ENCODE results near the gene AQP3. TPM values are rescaled to one million over a fixed set of nuclear protein-coding genes. Genes with fewer than 3 reads are reported as not detected.

AQP3 gene
- total and polyA plus RNA-seq, 2 experiments from 2014 or later, result 0.29 TPM; not detected in 1

- no peak overlapping the region for H3K27ac ChIP-seq
- H3K27me3 ChIP-seq (replicated peaks; ENCODE audit: insufficient read depth), result no peaks in the 10 kb centered on the region; the same call in 1 of the 2 replicates
- H3K4me1 ChIP-seq (ENCODE audit: insufficient read depth), result peaks cover 15% of the 10 kb centered on the region
- no peak overlapping the region for H3K4me3 ChIP-seq
- TF ChIP-seq EZH2 (IDR thresholded peaks at IDR 0.05; ENCODE audit: insufficient read depth, poor library complexity, severe bottlenecking) (no peak), EZH2phosphoT487 (IDR thresholded peaks at IDR 0.05; ENCODE audit: insufficient read depth, low read depth) (no peak)
- H3K4me2 ChIP-seq (ENCODE audit: unreplicated experiment), result no peak overlapping the region
- in situ Hi-C loops (cut with MboI), result no loop called here
- no peaks in the 10 kb centered on the region for H3K36me3 ChIP-seq (ENCODE audit: low read depth)
- no peak overlapping the region for H3K9ac ChIP-seq
- H3K9me2 ChIP-seq (ENCODE audit: insufficient read depth), result no peaks in the 10 kb centered on the region
- H2AFZ ChIP-seq, result no peak overlapping the region
- H3K9me3 ChIP-seq (ENCODE audit: low read depth), result no peaks in the 10 kb centered on the region
- no peaks in the 10 kb centered on the region for H3F3A ChIP-seq (ENCODE audit: insufficient read depth)
- no peaks in the 10 kb centered on the region for H4K20me1 ChIP-seq (ENCODE audit: insufficient read depth)
- 80% methylated on average over 10 of the region's 10 CpGs for WGBS, 2 experiments (ENCODE audit: low coverage in 1 of 2, low lambda C conversion rate in 2 of 2, missing lambda C conversion rate in 2 of 2)
- H3K79me2 ChIP-seq (ENCODE audit: insufficient read depth), result no peaks in the 10 kb centered on the region
- DNase-seq, result no peak
Measured at GRCh38 chr9:33443464-33444154, 3.8 kb downstream of the AQP3 start.

GRCh38 chr9:33443047-33443446, 4.3 kb downstream of the AQP3 start:
- no peak for TF ChIP-seq EZH2 (IDR thresholded peaks at IDR 0.05; ENCODE audit: insufficient read depth, poor library complexity, severe bottlenecking)
- TF ChIP-seq EZH2phosphoT487 (IDR thresholded peaks at IDR 0.05; ENCODE audit: insufficient read depth, low read depth), result no peak
- no peak for DNase-seq
- 86 to 90% methylated on average over 5 to 9 of the region's 9 CpGs for WGBS, 2 experiments (ENCODE audit: low coverage in 1 of 2, low lambda C conversion rate in 2 of 2, missing lambda C conversion rate in 2 of 2)

DNA sequence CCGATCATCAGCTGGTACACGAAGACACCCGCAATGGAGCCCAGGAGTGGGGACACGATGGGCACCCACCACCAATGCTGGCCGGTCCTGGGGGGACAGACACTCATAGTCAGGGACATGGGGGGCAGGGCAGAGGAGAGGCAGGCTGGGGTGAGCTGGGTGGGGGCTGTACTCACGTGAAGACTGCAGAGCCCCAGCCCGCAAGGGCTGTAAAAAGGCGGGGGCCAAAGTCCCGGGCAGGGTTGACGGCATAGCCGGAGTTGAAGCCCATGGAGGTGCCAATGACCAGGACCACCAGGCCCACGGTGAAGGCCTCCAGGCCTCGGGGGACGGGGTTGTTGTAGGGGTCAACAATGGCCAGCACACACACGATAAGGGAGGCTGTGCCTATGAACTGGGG, 5.3 kb downstream of the AQP3 start:
- in situ Hi-C loops (cut with MboI), result no loop called here
- 87 to 88% methylated on average over 15 of the region's 15 CpGs for WGBS, 2 experiments (ENCODE audit: low coverage in 1 of 2, low lambda C conversion rate in 2 of 2, missing lambda C conversion rate in 2 of 2)

More at GRCh38 chr9:33443047-33443446, 4.3 kb downstream of the AQP3 start:
- H3K36me3 ChIP-seq (ENCODE audit: low read depth), result no peaks in the 10 kb centered on the region
- H4K20me1 ChIP-seq (ENCODE audit: insufficient read depth), result no peaks in the 10 kb centered on the region
- H3K79me2 ChIP-seq (ENCODE audit: insufficient read depth), result no peaks in the 10 kb centered on the region
- H2AFZ ChIP-seq, result no peak overlapping the region
- no peaks in the 10 kb centered on the region for H3K9me2 ChIP-seq (ENCODE audit: insufficient read depth)
- no peak overlapping the region for H3K27ac ChIP-seq
- in situ Hi-C loops (cut with MboI), result no loop called here
- no peaks in the 10 kb centered on the region; the same call in 1 of the 2 replicates for H3K27me3 ChIP-seq (replicated peaks; ENCODE audit: insufficient read depth)
- H3K4me3 ChIP-seq, result no peak overlapping the region
- no peaks in the 10 kb centered on the region for H3K9me3 ChIP-seq (ENCODE audit: low read depth)
- H3K9ac ChIP-seq, result no peak overlapping the region
- no peak overlapping the region for H3K4me2 ChIP-seq (ENCODE audit: unreplicated experiment)
- no peaks in the 10 kb centered on the region for H3F3A ChIP-seq (ENCODE audit: insufficient read depth)
- H3K4me1 ChIP-seq (ENCODE audit: insufficient read depth), result peaks cover 15% of the 10 kb centered on the region

DNA sequence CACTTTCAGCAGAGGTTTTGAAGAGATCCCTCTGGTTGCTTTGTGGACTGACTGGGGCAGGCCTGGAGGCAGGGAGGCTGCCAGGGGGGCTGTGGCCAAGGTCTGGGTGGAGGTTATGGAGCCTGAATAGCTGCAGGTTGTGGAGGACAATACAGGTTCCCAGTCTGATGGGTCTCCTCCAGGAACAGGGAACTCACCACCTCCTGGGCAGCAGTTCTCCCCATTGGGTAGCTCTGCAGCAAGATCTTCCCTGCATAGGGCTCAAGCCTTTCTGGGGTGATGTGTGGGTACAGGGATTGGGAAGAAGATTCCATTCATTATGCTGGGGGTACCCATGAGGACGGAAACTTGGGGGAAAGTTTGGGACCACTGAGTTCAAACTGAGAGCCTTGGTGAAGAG, 6.8 kb downstream of the AQP3 start:
- in situ Hi-C loops (cut with MboI), result no loop called here
- DNase-seq, result no peak
- no peaks in the 10 kb centered on the region for H3K36me3 ChIP-seq (ENCODE audit: low read depth)
- H4K20me1 ChIP-seq (ENCODE audit: insufficient read depth), result no peaks in the 10 kb centered on the region
- no peak overlapping the region for H3K9ac ChIP-seq
- H3K9me3 ChIP-seq (ENCODE audit: low read depth), result no peaks in the 10 kb centered on the region
- peaks cover 6% of the 10 kb centered on the region for H3K27me3 ChIP-seq (replicated peaks; ENCODE audit: insufficient read depth)
- WGBS, 2 experiments (ENCODE audit: low coverage in 1 of 2, low lambda C conversion rate in 2 of 2, missing lambda C conversion rate in 2 of 2), result 83 to 100% methylated on average over 1 of the region's 1 CpG
- peaks cover 8% of the 10 kb centered on the region; the same call in 1 of the 2 replicates for H3K4me1 ChIP-seq (ENCODE audit: insufficient read depth)
- no peaks in the 10 kb centered on the region for H3K9me2 ChIP-seq (ENCODE audit: insufficient read depth)
- no peak overlapping the region for H3K27ac ChIP-seq
- H3F3A ChIP-seq (ENCODE audit: insufficient read depth), result no peaks in the 10 kb centered on the region
- no peak overlapping the region for H3K4me2 ChIP-seq (ENCODE audit: unreplicated experiment)
- TF ChIP-seq EZH2 (IDR thresholded peaks at IDR 0.05; ENCODE audit: insufficient read depth, poor library complexity, severe bottlenecking) (no peak), EZH2phosphoT487 (IDR thresholded peaks at IDR 0.05; ENCODE audit: insufficient read depth, low read depth) (no peak)
- no peak overlapping the region for H3K4me3 ChIP-seq
- H2AFZ ChIP-seq, result no peak overlapping the region
- H3K79me2 ChIP-seq (ENCODE audit: insufficient read depth), result no peaks in the 10 kb centered on the region

More for the DNA sequence above, 5.3 kb downstream of the AQP3 start:
- Histone ChIP-seq H3K27me3 (replicated peaks; ENCODE audit: insufficient read depth) (no peaks in the 10 kb centered on the region; the same call in 1 of the 2 replicates), H3K4me1 (ENCODE audit: insufficient read depth) (peaks cover 13% of the 10 kb centered on the region), H3K9me3 (ENCODE audit: low read depth) (no peaks in the 10 kb centered on the region), H3K4me2 (ENCODE audit: unreplicated experiment) (no peak overlapping the region), H3K36me3 (ENCODE audit: low read depth) (no peaks in the 10 kb centered on the region), H3K9ac (no peak overlapping the region), H3K9me2 (ENCODE audit: insufficient read depth) (no peaks in the 10 kb centered on the region), H3K4me3 (no peak overlapping the region), H4K20me1 (ENCODE audit: insufficient read depth) (no peaks in the 10 kb centered on the region), H3K27ac (no peak overlapping the region), H3K79me2 (ENCODE audit: insufficient read depth) (no peaks in the 10 kb centered on the region), H2AFZ (no peak overlapping the region), H3F3A (ENCODE audit: insufficient read depth) (no peaks in the 10 kb centered on the region)
- TF ChIP-seq EZH2 (IDR thresholded peaks at IDR 0.05; ENCODE audit: insufficient read depth, poor library complexity, severe bottlenecking) (no peak), EZH2phosphoT487 (IDR thresholded peaks at IDR 0.05; ENCODE audit: insufficient read depth, low read depth) (no peak)
- DNase-seq, result no peak

All from GM23248 (cell line).